Left lung (tissue), 14 donors: ENCODE measurements around the gene PRPF40A. TPM values are rescaled to one million over a fixed set of nuclear protein-coding genes. Genes with fewer than 3 reads are reported as not detected.
"Not testable (repeated sequence)": the region's sequence is repeated elsewhere in the genome, so short reads cannot be mapped to it uniquely, and the experiment has no call there.

Experiments used
- ATAC-seq: fragments of 200-7000 bp; cut with Tn5 transposase; one replicate; pipeline ENCODE4 v1.9.1; 2020; ENCODE audit warnings: moderate library complexity
- DNase-seq, 4 donors: peaks; one replicate each; pipeline ENCODE4 v3.0.0-alpha.2; 2013 to 2020
- H3K27ac ChIP-seq, 2 donors: fragments of 200-600 bp; sonication (generic) in 1 of 2; one replicate each; pipeline versions ENCODE4 v1.5.0 to v1.8.0; 2020 to 2021
- H3K27me3 ChIP-seq, 2 donors: fragments of 200-600 bp; sonication (generic) in 1 of 2; one replicate each; pipeline versions ENCODE4 v1.5.0 to v1.8.0; 2020 to 2021
- H3K36me3 ChIP-seq, 2 donors: fragments of 200-600 bp; sonication (generic) in 1 of 2; one replicate each; pipeline versions ENCODE4 v1.5.0 to v1.8.0; 2020 to 2021
- H3K4me1 ChIP-seq, 2 donors: fragments of 200-600 bp; one replicate each; pipeline ENCODE4 v1.8.0; 2021
- H3K4me3 ChIP-seq, 2 donors: fragments of 200-600 bp; sonication (generic) in 1 of 2; one replicate each; pipeline versions ENCODE4 v1.5.0 to v1.8.0; 2020 to 2021; ENCODE audit warnings: mild to moderate bottlenecking in 1 of 2
- H3K9me3 ChIP-seq, 2 donors: fragments of 200-600 bp; sonication (generic) in 1 of 2; one replicate each; pipeline versions ENCODE4 v1.5.0 to v1.8.0; 2020 to 2021
- CTCF ChIP-seq, 2 donors: fragments of 200-600 bp; sonication (generic) in 1 of 2; IDR thresholded peaks; one replicate each; pipeline versions ENCODE4 v1.5.0 to v1.8.0; 2021; ENCODE audit warnings: antibody characterized with exemption in 2 of 2
- intact Hi-C, 2 donors: fragments of 100-400 bp; cut with DNase I; formaldehyde crosslinking; loops; one replicate each; pipeline versions ENCODE4 v1.11.2 to v1.14.2; 2022
- long read RNA-seq, 12 donors: library from polyadenylated mRNA in 2 of 12; unstranded in 2 of 12; transcript quantifications; one replicate each; pipeline ENCODE4 v2.0.0 and lab custom pipeline, GENCODE V29; 2019 to 2026
- polyA plus RNA-seq, 6 donors: library from polyadenylated mRNA; unstranded; fragments of 120-200 nt; gene quantifications; one replicate each; pipeline ENCODE4 v1.2.1, GENCODE V29; 2013; ENCODE audit not compliant: insufficient read length in 6 of 6
- total RNA-seq, 2 donors: library from RNA; stranded (reverse); fragmentation: NEBNext Ultra II Directional; extraction: Animal tissue kit (Norgen Biotek cat#: 25700); gene quantifications; one replicate each; pipeline ENCODE4 v1.2.1, GENCODE V29; 2021
- donor health status: DM: no; HTN: yes; CAD: no.
- donor health status: DM: no; HTN: no; CAD: no.

The PRPF40A gene
- total RNA-seq (10 to 100 TPM; 68.8 to 85.1 TPM), polyA plus RNA-seq (100 to 1,000 TPM; 125 to 165 (median 138) TPM)
- long read RNA-seq, donor 1, partial matches to known transcripts, result 47 of 47 reads
- long read RNA-seq, donor 1, other reads (novel, unspliced or antisense), result 0 of 47 reads
- long read RNA-seq, donor 2, partial matches to known transcripts, result 8 of 10 reads
- long read RNA-seq, donor 2, other reads (novel, unspliced or antisense), result 0 of 10 reads
- long read RNA-seq, donor 3, partial matches to known transcripts, result 5 of 5 reads
- long read RNA-seq, donor 3, other reads (novel, unspliced or antisense), result 0 of 5 reads
- long read RNA-seq, donor 4, partial matches to known transcripts, result 11 of 54 reads
- long read RNA-seq, donor 4, other reads (novel, unspliced or antisense), result 42 of 54 reads
- long read RNA-seq, donor 5, partial matches to known transcripts, result 35 of 35 reads
- long read RNA-seq, donor 5, other reads (novel, unspliced or antisense), result 0 of 35 reads
- long read RNA-seq, donor 6, partial matches to known transcripts, result 5 of 5 reads
- long read RNA-seq, donor 6, other reads (novel, unspliced or antisense), result 0 of 5 reads
- long read RNA-seq, donor 7, partial matches to known transcripts, result 0 of 1 reads
- long read RNA-seq, donor 7, other reads (novel, unspliced or antisense), result 0 of 1 reads
- long read RNA-seq, donor 8, partial matches to known transcripts, result 0 of 1 reads
- long read RNA-seq, donor 8, other reads (novel, unspliced or antisense), result 0 of 1 reads
- long read RNA-seq, donor 9, result 0 reads
- long read RNA-seq, donor 10, partial matches to known transcripts, result 69 of 102 reads
- long read RNA-seq, donor 10, other reads (novel, unspliced or antisense), result 32 of 102 reads
- long read RNA-seq, donor 11, partial matches to known transcripts, result 23 of 24 reads
- long read RNA-seq, donor 11, other reads (novel, unspliced or antisense), result 0 of 24 reads
- long read RNA-seq, donor 12, result 0 reads

DNA sequence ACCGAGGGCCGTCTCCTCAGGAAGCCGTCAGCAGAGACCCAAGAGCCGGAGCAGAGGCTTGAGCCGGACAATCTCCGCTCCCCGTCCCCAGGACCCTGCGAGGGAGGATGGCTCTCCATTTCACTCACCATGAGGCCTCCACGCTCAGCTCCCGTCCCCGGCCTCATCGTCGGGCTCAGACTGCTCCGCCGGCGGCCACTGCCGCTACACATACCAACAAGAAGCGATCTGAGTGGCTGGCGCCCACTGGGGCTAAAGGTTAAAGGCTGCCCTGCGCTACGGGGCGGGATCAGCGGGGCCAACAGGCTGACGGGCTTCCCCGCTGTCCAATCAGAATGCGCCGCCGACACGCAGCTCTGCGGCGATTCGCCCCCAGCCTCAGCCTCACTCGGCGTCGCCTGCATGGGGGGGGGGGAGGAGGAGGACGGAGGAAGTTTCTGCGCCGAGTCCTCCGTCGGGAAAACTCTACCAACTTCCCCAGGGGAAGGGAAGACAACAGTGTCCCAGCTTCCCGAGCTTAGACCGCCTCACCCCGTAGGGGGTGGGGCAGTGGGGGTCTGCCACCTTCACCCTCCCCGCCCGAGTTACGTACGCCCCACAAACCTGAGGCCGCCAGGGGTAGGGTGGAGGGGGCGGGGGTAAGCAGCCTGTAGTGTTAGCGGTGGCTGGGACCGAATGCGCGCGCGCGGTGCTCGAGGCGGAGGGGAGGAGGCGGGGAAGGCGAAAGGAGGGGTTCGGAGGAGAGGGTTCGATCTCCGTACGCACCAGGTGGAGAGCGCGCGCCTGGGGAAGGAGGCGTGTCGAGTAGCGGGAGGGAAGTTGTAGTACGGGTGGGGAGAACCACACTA is at the start of gene PRPF40A:
Gene PRPF40A, minus strand, starts transcription at position 234 of the 848 bp plus-strand sequence. Its CDS starts 22 bp downstream, at position 212.
- Histone ChIP-seq H3K9me3 (no peaks in the 10 kb centered on the region), H3K27ac (peak within 1 kb of the TSS; percentile 98 to 99), H3K27me3 (no peaks in the 10 kb centered on the region), H3K4me1 (peaks cover 20 to 53% of the 10 kb centered on the region in 2 donors), H3K4me3 (peak within 1 kb of the TSS; percentile 85 to 95), H3K36me3 (peaks cover 0 to 27% of the 10 kb centered on the region in 2 donors)
- DNase-seq, result peak; percentile 98 to 99 (median 98)
- peak; percentile 89 for ATAC-seq
- TF ChIP-seq CTCF (IDR thresholded peaks at IDR 0.05), result peak in 1 of 2 donors; percentile 25
- intact Hi-C loops, result no loop called here

DNA sequence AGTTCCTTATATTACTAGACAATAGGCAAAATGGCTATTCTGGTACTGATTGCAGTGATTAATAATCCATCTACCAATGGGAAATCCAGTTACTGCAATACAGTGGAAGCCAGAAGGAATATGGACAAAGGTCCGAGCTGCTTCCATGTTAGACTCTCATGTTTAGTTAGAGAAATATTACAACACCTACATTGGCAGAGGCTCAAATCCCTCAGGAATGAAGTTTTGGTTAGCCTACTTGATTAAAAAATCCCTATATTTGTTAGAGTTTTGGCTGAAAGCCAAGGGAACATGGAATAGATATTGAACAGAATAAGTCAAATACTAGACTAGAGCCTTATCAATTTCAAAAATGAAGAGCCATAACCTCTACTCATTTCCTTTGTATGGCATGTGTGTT is 49.7 kb upstream of the PRPF40A start:
- Histone ChIP-seq H3K4me1 (no peaks in the 10 kb centered on the region), H3K9me3 (no peaks in the 10 kb centered on the region), H3K27me3 (no peaks in the 10 kb centered on the region), H3K27ac (no peak overlapping the region), H3K4me3 (no peak overlapping the region), H3K36me3 (peaks cover 0 to 12% of the 10 kb centered on the region in 2 donors)
- DNase-seq (no peak), ATAC-seq (no peak)
- TF ChIP-seq CTCF (IDR thresholded peaks at IDR 0.05), result no peak
- intact Hi-C loops, result no loop called here

DNA sequence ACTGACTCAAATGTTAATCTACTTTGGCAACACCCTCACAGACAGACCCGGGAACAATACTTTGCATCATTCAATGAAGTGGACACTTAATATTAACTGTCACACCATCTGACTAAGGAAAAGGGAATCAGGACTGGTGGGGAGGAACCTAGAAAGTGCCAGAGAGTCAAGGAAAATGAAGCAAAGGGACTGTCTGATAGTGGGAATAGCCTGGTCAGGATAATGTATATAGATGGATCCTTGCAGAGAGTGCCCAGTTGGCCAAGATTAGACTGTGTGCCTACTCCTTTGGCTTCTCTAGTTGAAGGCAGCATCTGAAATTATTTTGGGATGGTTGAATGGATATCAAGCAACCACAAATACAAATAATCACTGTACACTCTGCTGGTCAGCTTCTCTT is 46.4 kb upstream of the PRPF40A start:
- intact Hi-C loops, result no loop called here
- no peaks in the 10 kb centered on the region for H3K27me3 ChIP-seq
- no peak overlapping the region for H3K27ac ChIP-seq
- DNase-seq (no peak), ATAC-seq (no peak)
- peaks cover 0 to 20% of the 10 kb centered on the region in 2 donors for H3K36me3 ChIP-seq
- no peak overlapping the region for H3K4me3 ChIP-seq
- no peak for TF ChIP-seq CTCF (IDR thresholded peaks at IDR 0.05)
- H3K9me3 ChIP-seq, result no peaks in the 10 kb centered on the region
- H3K4me1 ChIP-seq, result no peaks in the 10 kb centered on the region

GRCh38 chr2:152763208-152763607 is 45.9 kb upstream of the PRPF40A start:
- H3K27me3 ChIP-seq, intact Hi-C loops, H3K4me1 ChIP-seq, H3K27ac ChIP-seq, H3K9me3 ChIP-seq, H3K4me3 ChIP-seq, DNase-seq, ATAC-seq: not testable (repeated sequence)
- peaks cover 0 to 24% of the 10 kb centered on the region in 2 donors for H3K36me3 ChIP-seq

GRCh38 chr2:152762202-152762601 is 44.9 kb upstream of the PRPF40A start:
- H3K9me3 ChIP-seq, result no peaks in the 10 kb centered on the region
- no peaks in the 10 kb centered on the region for H3K27me3 ChIP-seq
- peaks cover 0 to 30% of the 10 kb centered on the region in 2 donors for H3K36me3 ChIP-seq
- DNase-seq (peak in 2 of 4 donors; percentile 31 to 49), ATAC-seq (peak; percentile 42)
- no peak for TF ChIP-seq CTCF (IDR thresholded peaks at IDR 0.05)
- H3K4me1 ChIP-seq, result no peaks in the 10 kb centered on the region
- intact Hi-C loops, result no loop called here
- H3K4me3 ChIP-seq, result no peak overlapping the region
- H3K27ac ChIP-seq, result no peak overlapping the region
